Panc1 (cell line): ENCODE results near the gene FANK1.

Experiments
- SIN3A ChIP-seq: IDR thresholded peaks from 2 replicates; pipeline ENCODE4 v1.6.1; 2012; ENCODE audit warnings: low read depth, mild to moderate bottlenecking, low read length, moderate library complexity, borderline replicate concordance; ENCODE audit not compliant: insufficient read depth
- TF ChIP-seq, protein P1 (sequence below): fragments of 450-650 bp; IDR thresholded peaks from 2 replicates; pipeline ENCODE4 v1.5.1; 2017; ENCODE audit warnings: mild to moderate bottlenecking

DNA sequence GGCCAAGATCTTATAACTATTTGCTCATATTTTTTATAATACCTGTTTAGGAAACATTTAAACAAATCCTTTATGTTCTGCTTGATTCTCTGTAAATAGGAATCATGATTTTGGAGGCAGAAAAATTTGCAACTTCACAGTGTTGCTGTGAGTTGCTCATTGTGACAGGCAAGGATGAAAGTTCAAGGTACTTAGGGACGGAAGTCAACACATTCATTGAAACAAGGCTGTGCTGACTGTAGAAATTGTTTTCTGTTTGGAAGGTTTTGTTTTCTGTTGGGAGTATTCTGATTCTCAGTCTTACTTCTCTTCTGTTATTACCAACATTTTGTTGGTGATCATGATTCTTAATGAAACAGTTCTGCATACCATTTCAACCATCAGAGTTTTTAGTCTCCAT is 54.9 kb downstream of the FANK1 start:
- TF ChIP-seq, protein P1, sequence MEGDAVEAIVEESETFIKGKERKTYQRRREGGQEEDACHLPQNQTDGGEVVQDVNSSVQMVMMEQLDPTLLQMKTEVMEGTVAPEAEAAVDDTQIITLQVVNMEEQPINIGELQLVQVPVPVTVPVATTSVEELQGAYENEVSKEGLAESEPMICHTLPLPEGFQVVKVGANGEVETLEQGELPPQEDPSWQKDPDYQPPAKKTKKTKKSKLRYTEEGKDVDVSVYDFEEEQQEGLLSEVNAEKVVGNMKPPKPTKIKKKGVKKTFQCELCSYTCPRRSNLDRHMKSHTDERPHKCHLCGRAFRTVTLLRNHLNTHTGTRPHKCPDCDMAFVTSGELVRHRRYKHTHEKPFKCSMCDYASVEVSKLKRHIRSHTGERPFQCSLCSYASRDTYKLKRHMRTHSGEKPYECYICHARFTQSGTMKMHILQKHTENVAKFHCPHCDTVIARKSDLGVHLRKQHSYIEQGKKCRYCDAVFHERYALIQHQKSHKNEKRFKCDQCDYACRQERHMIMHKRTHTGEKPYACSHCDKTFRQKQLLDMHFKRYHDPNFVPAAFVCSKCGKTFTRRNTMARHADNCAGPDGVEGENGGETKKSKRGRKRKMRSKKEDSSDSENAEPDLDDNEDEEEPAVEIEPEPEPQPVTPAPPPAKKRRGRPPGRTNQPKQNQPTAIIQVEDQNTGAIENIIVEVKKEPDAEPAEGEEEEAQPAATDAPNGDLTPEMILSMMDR: no peak
- no peak for TF ChIP-seq SIN3A
